Endothelial cell of umbilical vein (primary cell): Measurements from ENCODE around the gene SH3BP2. TPM values are rescaled to one million over a fixed set of nuclear protein-coding genes. Genes with fewer than 3 reads are reported as not detected.

Experiments used
- BruUV-seq: library from RNA; stranded (reverse); fragments of 400-500 nt; replicated peaks from 2 replicates; lab custom pipeline; 2021; lab: Mats Ljungman, UMichigan
- CTCF ChIA-PET: fragments of 300-600, 350-600 bp; sonication (Branson Sonifier 250); formaldehyde crosslinking; loops from one replicate; lab custom pipeline; 2021; ENCODE audit warnings: antibody characterized with exemption, inconsistent platforms; lab: Charles Lee
- POLR2A ChIA-PET: fragments of 300-600, 350-600 bp; sonication (Branson Sonifier 250); formaldehyde crosslinking; loops from one replicate; lab custom pipeline; 2021; ENCODE audit warnings: antibody characterized with exemption, inconsistent platforms; lab: Charles Lee
- DNase-seq: peaks from one replicate; pipeline ENCODE4 v3.0.0-alpha.2; 2011; ENCODE audit warnings: low read depth, low spot score
- FAIRE-seq: peaks from 2 replicates; lab custom pipeline; 2011; peaks lifted over from hg19 to GRCh38; lab: Jason Lieb, UNC
- H2AFZ ChIP-seq: 2 replicates; pipeline ENCODE4 v1.6.0; 2012; ENCODE audit warnings: low read depth, low read length, control low read depth, inconsistent platforms
- H3K27ac ChIP-seq: 2 replicates; pipeline ENCODE4 v1.5.1; 2011; ENCODE audit warnings: low read depth, mild to moderate bottlenecking, control low read depth, low read length, moderate library complexity; ENCODE audit not compliant: insufficient read depth
- H3K27me3 ChIP-seq, 2 experiments: 2 replicates each; pipeline versions ENCODE4 v1.6.0 to v1.6.1; 2011; ENCODE audit warnings: low read length in 2 of 2, mixed read lengths in 1 of 2; ENCODE audit not compliant: control insufficient read depth in 2 of 2, insufficient read depth in 2 of 2
- H3K36me3 ChIP-seq, 2 experiments: 2 replicates in 1 of 2; 3 replicates in 1 of 2; pipeline ENCODE4 v1.5.1; 2011; ENCODE audit warnings: low read length in 2 of 2, mild to moderate bottlenecking in 1 of 2, moderate library complexity in 1 of 2; ENCODE audit not compliant: control insufficient read depth in 2 of 2, insufficient read depth in 2 of 2; ENCODE audit errors: extremely low read depth in 1 of 2
- H3K4me1 ChIP-seq: 3 replicates; pipeline ENCODE4 v1.5.1; 2011; ENCODE audit warnings: mild to moderate bottlenecking, low read length; ENCODE audit not compliant: control insufficient read depth, insufficient read depth; ENCODE audit errors: extremely low read depth
- H3K4me2 ChIP-seq: 2 replicates; pipeline ENCODE4 v1.6.1; 2011; ENCODE audit warnings: low read length, control low read depth, mixed read lengths; ENCODE audit not compliant: insufficient read depth
- H3K4me3 ChIP-seq, 3 experiments: fragments of 200-600 bp in 1 of 3; sonication (generic), shearing (Covaris generic) in 1 of 3; replicated peaks in 1 of 3; 2 replicates each; pipeline ENCODE4 v1.5.1; 2011 to 2016; ENCODE audit warnings: control low read depth in 3 of 3, low read length in 3 of 3, mild to moderate bottlenecking in 2 of 3, inconsistent platforms in 1 of 3, low read depth in 1 of 3, moderate library complexity in 1 of 3; ENCODE audit not compliant: insufficient read depth in 1 of 3
- H3K79me2 ChIP-seq: 2 replicates; pipeline ENCODE4 v1.6.0; 2012; ENCODE audit warnings: low read length, inconsistent platforms; ENCODE audit not compliant: control insufficient read depth, insufficient read depth
- H3K9ac ChIP-seq: replicated peaks from 2 replicates; pipeline ENCODE3; 2011; ENCODE audit warnings: low read length, control low read depth; ENCODE audit not compliant: insufficient read depth; ENCODE audit errors: extremely low read depth
- H3K9me1 ChIP-seq: replicated peaks from 3 replicates; pipeline ENCODE4 v1.6.0; 2011; ENCODE audit warnings: mild to moderate bottlenecking, low read length; ENCODE audit not compliant: control insufficient read depth, insufficient read depth; ENCODE audit errors: extremely low read depth
- H3K9me3 ChIP-seq: replicated peaks from 2 replicates; pipeline ENCODE4 v1.5.1; 2012; ENCODE audit warnings: low read length, inconsistent platforms; ENCODE audit not compliant: control insufficient read depth, insufficient read depth
- H4K20me1 ChIP-seq: replicated peaks from 2 replicates; pipeline ENCODE3; 2011; ENCODE audit warnings: mild to moderate bottlenecking, low read length; ENCODE audit not compliant: control insufficient read depth, insufficient read depth; ENCODE audit errors: extremely low read depth
- CTCF ChIP-seq, 2 donors: IDR thresholded peaks; 1 replicate in 1 of 2; 2 replicates in 1 of 2; pipeline ENCODE4 v1.5.1; 2011; ENCODE audit warnings: low read length in 2 of 2, mild to moderate bottlenecking in 2 of 2, moderate library complexity in 2 of 2, control low read depth in 1 of 2, inconsistent platforms in 1 of 2, low read depth in 1 of 2; ENCODE audit not compliant: insufficient read depth in 1 of 2; ENCODE audit errors: extremely low read depth in 1 of 2
- EZH2 ChIP-seq: IDR thresholded peaks from 2 replicates; pipeline ENCODE4 v1.6.1; 2012; ENCODE audit warnings: borderline replicate concordance, low read depth, mild to moderate bottlenecking, moderate library complexity, low read length, inconsistent platforms; ENCODE audit not compliant: severe bottlenecking
- FOS ChIP-seq: IDR thresholded peaks from 2 replicates; pipeline ENCODE4 v1.6.1; 2011; ENCODE audit warnings: mild to moderate bottlenecking, low read length, moderate library complexity, borderline replicate concordance; ENCODE audit not compliant: insufficient read depth
- GATA2 ChIP-seq: IDR thresholded peaks from 2 replicates; pipeline ENCODE4 v1.7.0; 2011; ENCODE audit warnings: low read depth, mild to moderate bottlenecking, moderate library complexity, mixed read lengths, low read length; ENCODE audit not compliant: insufficient read length, insufficient read depth
- JUN ChIP-seq: IDR thresholded peaks from 2 replicates; pipeline ENCODE4 v1.6.1; 2011; ENCODE audit warnings: borderline replicate concordance, low read depth; ENCODE audit not compliant: insufficient read length, insufficient read depth
- MAX ChIP-seq: IDR thresholded peaks from 2 replicates; pipeline ENCODE4 v1.6.1; 2011; ENCODE audit not compliant: insufficient read depth, insufficient read length
- MYC ChIP-seq: IDR thresholded peaks from one replicate; pipeline ENCODE4 v1.6.1; 2011; ENCODE audit warnings: mild to moderate bottlenecking, low read depth, low read length
- POLR2A ChIP-seq: IDR thresholded peaks from 2 replicates; pipeline ENCODE4 v1.6.1; 2012; ENCODE audit warnings: low read depth, mild to moderate bottlenecking, control low read depth, low read length
- POLR2AphosphoS5 ChIP-seq: IDR thresholded peaks from 2 replicates; pipeline ENCODE4 v1.6.1; 2012; ENCODE audit warnings: low read depth, mild to moderate bottlenecking, control low read depth, low read length, moderate library complexity; ENCODE audit not compliant: insufficient read depth
- dilution Hi-C: fragments of 300-500 bp; cut with MboI; formaldehyde crosslinking; loops from one replicate; pipeline ENCODE4 v1.15.0; 2019; ENCODE audit warnings: low sequenced_read_pairs; ENCODE audit not compliant: extremely low pct_ligation_motif_present
- intact Hi-C: fragments of 100-400 bp; cut with micrococcal nuclease; formaldehyde crosslinking; loops from one replicate; pipeline ENCODE4 v1.10.0; 2022
- polyA plus RNA-seq, 4 experiments: library from polyadenylated mRNA; depleted of rRNA in 3 of 4; stranded (reverse) in 3 of 4; unstranded in 1 of 4; fragments of >200 nt; gene quantifications; 2 replicates each; pipeline versions ENCODE4 v1.2.1 to v1.2.3, GENCODE V29; 2011 to 2012; ENCODE audit warnings: missing spikeins in 1 of 4
- total RNA-seq: library from RNA; stranded (reverse); gene quantifications from 2 replicates; pipeline ENCODE4 v1.2.3, GENCODE V29; 2021

The SH3BP2 gene
- total and polyA plus RNA-seq, 2 donors (not counting 3 experiments of a cell fraction or from before 2014, with no cell fraction given) = 69.2 to 73.9 TPM

- H3K9me3 ChIP-seq = no peaks in the 10 kb centered on the region
- no peak for DNase-seq
- no peak overlapping the region for H3K9ac ChIP-seq
- BruUV-seq = no TSS peak
- no peak overlapping the region for H3K4me3 ChIP-seq
- H3K27ac ChIP-seq = no peak overlapping the region
- dilution Hi-C loops (no loop called here), intact Hi-C loops (no loop called here)
- H3K4me2 ChIP-seq = no peak overlapping the region
- no peak for FAIRE-seq
- no peaks in the 10 kb centered on the region for H3K9me1 ChIP-seq
- no peaks in the 10 kb centered on the region for H3K27me3 ChIP-seq
- peaks cover 5 to 56% of the 10 kb centered on the region in 2 experiments for H3K36me3 ChIP-seq
- no peaks in the 10 kb centered on the region for H3K79me2 ChIP-seq
- H4K20me1 ChIP-seq = no peaks in the 10 kb centered on the region
- no peak overlapping the region for H2AFZ ChIP-seq
- ChIA-PET CTCF (interaction anchor here (1.3 kb wide), 1 partner anchor 67 kb away, joined by 4 read pairs; no protein-coding TSS in a partner anchor), POLR2A (no interaction called here)
- H3K4me1 ChIP-seq = no peaks in the 10 kb centered on the region
- TF ChIP-seq JUN = no peak
- TF ChIP-seq GATA2 = no peak
- TF ChIP-seq MYC = no peak
- no peak for TF ChIP-seq CTCF (IDR thresholded peaks at IDR 0.05; ENCODE audit: extremely low read depth in 1 of 2, insufficient read depth in 1 of 2, low read depth in 1 of 2, low read length in 2 of 2)
- no peak for TF ChIP-seq MAX
- TF ChIP-seq POLR2AphosphoS5 = no peak
- no peak for TF ChIP-seq EZH2
- no peak for TF ChIP-seq POLR2A
- TF ChIP-seq FOS = no peak
Observed at GRCh38 chr4:2830632-2831610, 38.0 kb downstream of the SH3BP2 start.
